Stimulated activated naive CD8-positive, alpha-beta T cell treated with anti-CD3 and anti-CD28 coated beads, Interleukin-15, Interleukin-2, amounts not matched to agents 100 ng/mL and 50 ng/mL, for 24 hours (primary cell): ENCODE data around the gene ADD3.
A peak's percentile ranks its signal among the peaks of the same experiment; 100 is the strongest.
"Not testable (repeated sequence)": the region's sequence is repeated elsewhere in the genome, so short reads cannot be mapped to it uniquely, and the experiment has no call there.

Source experiments
- H3K27ac Mint-ChIP-seq: one replicate; pipeline ENCODE4 v1.8.0; 2021; ENCODE audit warnings: mild to moderate bottlenecking, mixed read lengths
- H3K27me3 Mint-ChIP-seq: one replicate; pipeline ENCODE4 v1.8.0; 2021; ENCODE audit warnings: mixed read lengths
- H3K36me3 Mint-ChIP-seq: one replicate; pipeline ENCODE4 v1.8.0; 2021; ENCODE audit warnings: low read depth, mixed read lengths
- H3K4me1 Mint-ChIP-seq: one replicate; pipeline ENCODE4 v1.8.0; 2021; ENCODE audit warnings: low read depth, mixed read lengths
- H3K4me3 Mint-ChIP-seq: one replicate; pipeline ENCODE4 v1.8.0; 2021; ENCODE audit warnings: mild to moderate bottlenecking, mixed read lengths
- H3K9me3 Mint-ChIP-seq: one replicate; pipeline ENCODE4 v1.8.0; 2021; ENCODE audit warnings: mixed read lengths

The ADD3 gene

GRCh38 chr10:110103921-110104461, 96.2 kb downstream of the ADD3 start:
- no peaks in the 10 kb centered on the region for H3K27me3 Mint-ChIP-seq
- H3K36me3 Mint-ChIP-seq = peaks cover 23% of the 10 kb centered on the region
- no peak overlapping the region for H3K4me3 Mint-ChIP-seq
- peak overlapping the region; percentile 83 for H3K27ac Mint-ChIP-seq
- no peaks in the 10 kb centered on the region for H3K9me3 Mint-ChIP-seq
- H3K4me1 Mint-ChIP-seq = peaks cover 72% of the 10 kb centered on the region

- Mint-ChIP-seq H3K36me3 (peaks cover 15% of the 10 kb centered on the region), H3K27me3 (no peaks in the 10 kb centered on the region), H3K27ac (no peak overlapping the region), H3K4me3 (no peak overlapping the region), H3K9me3 (no peaks in the 10 kb centered on the region), H3K4me1 (peaks cover 73% of the 10 kb centered on the region)
These were observed 98.1 kb downstream of the ADD3 start for GRCh38 chr10:110105873-110106272.

- Mint-ChIP-seq H3K4me3 (no peak overlapping the region), H3K4me1 (peaks cover 57% of the 10 kb centered on the region), H3K36me3 (peaks cover 15% of the 10 kb centered on the region), H3K27me3 (no peaks in the 10 kb centered on the region), H3K27ac (no peak overlapping the region), H3K9me3 (no peaks in the 10 kb centered on the region)
These were observed 99.6 kb downstream of the ADD3 start for GRCh38 chr10:110107430-110107829.

GRCh38 chr10:110107887-110108286, 100.1 kb downstream of the ADD3 start:
- Mint-ChIP-seq H3K27ac (no peak overlapping the region), H3K27me3 (no peaks in the 10 kb centered on the region), H3K36me3 (peaks cover 15% of the 10 kb centered on the region), H3K4me1 (peaks cover 52% of the 10 kb centered on the region), H3K4me3 (no peak overlapping the region), H3K9me3 (no peaks in the 10 kb centered on the region)

GRCh38 chr10:110109511-110109910, 101.7 kb downstream of the ADD3 start:
- H3K27me3 Mint-ChIP-seq = no peaks in the 10 kb centered on the region
- peaks cover 17% of the 10 kb centered on the region for H3K36me3 Mint-ChIP-seq
- H3K4me1 Mint-ChIP-seq = peaks cover 36% of the 10 kb centered on the region
- H3K4me3 Mint-ChIP-seq = no peak overlapping the region
- no peak overlapping the region for H3K27ac Mint-ChIP-seq
- no peaks in the 10 kb centered on the region for H3K9me3 Mint-ChIP-seq

DNA sequence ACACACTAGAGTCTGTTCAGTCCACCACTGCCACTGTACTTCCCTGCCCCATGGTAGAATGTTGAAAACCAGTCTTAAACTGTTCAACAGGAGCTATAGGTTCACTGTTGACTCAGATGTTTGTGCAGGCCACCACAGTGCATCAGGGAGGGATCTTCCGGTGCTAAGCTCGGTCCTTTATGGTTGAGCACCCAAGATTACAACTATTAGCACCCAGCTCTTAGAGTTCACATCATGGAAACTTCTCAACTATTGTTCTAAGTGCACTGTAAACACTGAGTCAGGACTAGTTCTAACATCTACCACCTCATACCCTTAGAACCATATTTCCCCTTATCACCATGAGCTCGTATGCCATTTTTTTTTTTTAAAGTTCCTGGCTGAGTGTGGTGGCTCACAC, 102.6 kb downstream of the ADD3 start:
- Mint-ChIP-seq H3K27ac (peak overlapping the region; percentile 32), H3K4me1 (peaks cover 34% of the 10 kb centered on the region), H3K36me3 (peaks cover 16% of the 10 kb centered on the region), H3K9me3 (no peaks in the 10 kb centered on the region), H3K27me3 (no peaks in the 10 kb centered on the region), H3K4me3 (no peak overlapping the region)

- peaks cover 15% of the 10 kb centered on the region for H3K4me1 Mint-ChIP-seq
- H3K36me3 Mint-ChIP-seq = peaks cover 36% of the 10 kb centered on the region
- H3K4me3 Mint-ChIP-seq = no peak overlapping the region
- no peaks in the 10 kb centered on the region for H3K27me3 Mint-ChIP-seq
- no peaks in the 10 kb centered on the region for H3K9me3 Mint-ChIP-seq
- no peak overlapping the region for H3K27ac Mint-ChIP-seq
These were observed 106.0 kb downstream of the ADD3 start for GRCh38 chr10:110113670-110114337.

- not testable (repeated sequence) for H3K27me3 Mint-ChIP-seq, H3K9me3 Mint-ChIP-seq, H3K4me3 Mint-ChIP-seq, H3K27ac Mint-ChIP-seq
- H3K4me1 Mint-ChIP-seq = peaks cover 11% of the 10 kb centered on the region
- peaks cover 44% of the 10 kb centered on the region for H3K36me3 Mint-ChIP-seq
These were observed 106.9 kb downstream of the ADD3 start for GRCh38 chr10:110114668-110115067.

GRCh38 chr10:110115784-110116520, 108.2 kb downstream of the ADD3 start:
- H3K36me3 Mint-ChIP-seq = peaks cover 50% of the 10 kb centered on the region
- no peak overlapping the region for H3K27ac Mint-ChIP-seq
- H3K4me3 Mint-ChIP-seq = no peak overlapping the region
- no peaks in the 10 kb centered on the region for H3K9me3 Mint-ChIP-seq
- H3K27me3 Mint-ChIP-seq = no peaks in the 10 kb centered on the region
- H3K4me1 Mint-ChIP-seq = no peaks in the 10 kb centered on the region

DNA sequence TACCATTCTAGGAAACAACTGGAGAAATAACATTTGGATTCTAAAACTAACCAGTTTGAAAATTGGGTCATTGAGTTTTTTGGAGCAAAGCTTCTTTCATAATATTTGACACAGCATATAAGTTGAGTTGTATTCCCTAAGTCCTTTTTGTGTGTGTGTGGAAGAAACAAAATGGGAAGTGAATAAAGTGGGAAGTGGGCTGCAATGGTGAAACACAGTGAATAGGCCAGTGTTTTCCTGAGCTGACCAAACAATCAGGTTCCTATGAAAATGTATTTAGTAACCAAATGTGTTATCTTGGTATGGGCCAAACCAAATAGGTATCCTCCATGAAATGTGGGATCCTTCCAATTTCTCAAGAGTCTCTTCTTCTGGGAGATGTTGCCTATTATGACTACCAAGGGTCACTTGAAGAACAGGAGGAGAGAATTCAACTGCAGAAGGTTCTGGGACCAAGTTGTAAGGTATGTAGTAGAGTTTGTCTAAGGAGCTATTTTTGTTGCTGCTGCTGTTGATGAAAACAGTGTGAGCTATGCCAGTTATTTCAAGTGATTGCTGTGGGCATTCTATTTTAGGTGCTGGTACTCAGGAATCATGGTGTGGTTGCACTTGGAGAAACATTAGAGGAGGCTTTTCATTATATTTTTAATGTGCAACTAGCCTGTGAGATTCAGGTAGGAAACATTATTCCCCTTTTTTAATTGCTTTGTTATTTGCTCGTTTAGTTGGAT, 111.3 kb downstream of the ADD3 start:
- Mint-ChIP-seq H3K4me3 (no peak overlapping the region), H3K27me3 (no peaks in the 10 kb centered on the region), H3K4me1 (no peaks in the 10 kb centered on the region), H3K9me3 (no peaks in the 10 kb centered on the region), H3K27ac (no peak overlapping the region), H3K36me3 (peaks cover 61% of the 10 kb centered on the region)

- Mint-ChIP-seq H3K27me3 (no peaks in the 10 kb centered on the region), H3K4me3 (no peak overlapping the region), H3K36me3 (peaks cover 58% of the 10 kb centered on the region), H3K27ac (no peak overlapping the region), H3K4me1 (no peaks in the 10 kb centered on the region), H3K9me3 (no peaks in the 10 kb centered on the region)
These were observed 115.8 kb downstream of the ADD3 start for GRCh38 chr10:110123594-110123993.

DNA sequence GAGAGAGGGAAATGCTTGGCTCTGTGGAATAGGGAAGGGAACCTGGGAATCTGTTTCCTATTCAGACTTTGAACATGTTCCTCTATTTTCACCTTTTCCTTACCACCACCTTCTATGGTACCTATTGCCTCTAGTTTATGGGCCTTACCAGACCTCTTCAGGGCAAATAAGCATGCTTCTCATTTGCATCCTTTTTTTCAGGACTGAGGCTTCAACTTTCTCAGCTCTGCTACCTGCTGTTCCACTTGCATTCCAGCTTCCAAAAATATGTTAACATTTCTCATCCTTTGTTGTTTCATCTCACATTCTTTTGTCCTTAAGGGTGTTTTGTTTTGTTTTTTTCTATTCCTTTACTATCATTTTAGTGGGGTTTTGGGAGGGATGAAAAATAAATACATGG, 121.7 kb downstream of the ADD3 start:
- peak overlapping the region; percentile 0 for H3K27ac Mint-ChIP-seq
- H3K4me1 Mint-ChIP-seq = peaks cover 3% of the 10 kb centered on the region
- no peaks in the 10 kb centered on the region for H3K27me3 Mint-ChIP-seq
- H3K36me3 Mint-ChIP-seq = peaks cover 50% of the 10 kb centered on the region
- H3K9me3 Mint-ChIP-seq = no peaks in the 10 kb centered on the region
- H3K4me3 Mint-ChIP-seq = no peak overlapping the region

GRCh38 chr10:110134917-110135316, 127.1 kb downstream of the ADD3 start:
- Mint-ChIP-seq H3K27me3 (no peaks in the 10 kb centered on the region), H3K27ac (peak overlapping the region; percentile 79), H3K4me1 (peaks cover 25% of the 10 kb centered on the region), H3K36me3 (peaks cover 24% of the 10 kb centered on the region), H3K9me3 (no peaks in the 10 kb centered on the region), H3K4me3 (no peak overlapping the region)

DNA sequence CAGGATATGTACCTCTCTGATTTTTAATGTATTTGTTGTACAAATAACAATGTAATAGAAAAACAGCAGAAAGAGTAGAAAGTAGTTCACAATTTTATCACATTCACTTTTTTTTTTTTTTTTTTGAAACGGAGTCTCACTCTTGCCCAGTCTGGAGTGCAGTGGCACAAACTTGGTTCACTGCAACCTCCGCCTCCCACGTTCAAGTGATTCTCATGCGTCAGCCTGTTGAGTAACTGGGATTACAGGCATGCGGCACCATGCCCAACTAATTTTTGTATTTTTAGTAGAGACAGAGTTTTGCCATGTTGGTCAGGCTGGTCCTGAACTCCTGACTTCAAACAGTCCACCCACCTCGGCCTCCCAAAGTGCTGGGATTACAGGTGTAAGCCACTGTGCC, 128.1 kb downstream of the ADD3 start:
- not testable (repeated sequence) for H3K4me3 Mint-ChIP-seq, H3K27ac Mint-ChIP-seq, H3K9me3 Mint-ChIP-seq, H3K27me3 Mint-ChIP-seq
- peaks cover 19% of the 10 kb centered on the region for H3K36me3 Mint-ChIP-seq
- H3K4me1 Mint-ChIP-seq = peaks cover 26% of the 10 kb centered on the region

DNA sequence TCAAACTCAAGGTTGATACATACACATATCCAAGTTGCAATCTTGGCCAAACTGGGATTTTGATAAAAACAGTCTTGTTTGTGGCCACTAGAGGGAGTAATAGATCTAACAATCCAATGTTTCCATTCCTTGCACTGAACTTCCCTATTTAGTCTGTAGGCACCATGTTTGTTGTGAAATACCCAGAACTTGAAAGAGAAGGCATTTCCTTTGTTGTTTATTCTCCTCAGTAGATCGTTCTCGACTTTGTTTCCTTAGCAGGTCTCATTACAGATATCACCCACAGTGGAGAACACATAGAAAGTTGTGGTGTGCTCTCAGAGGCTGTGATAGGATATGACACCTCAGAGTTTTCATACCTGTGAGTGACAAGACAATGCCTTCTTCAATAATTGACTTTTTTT, 129.4 kb downstream of the ADD3 start:
- Mint-ChIP-seq H3K36me3 (peaks cover 8% of the 10 kb centered on the region), H3K4me3 (no peak overlapping the region), H3K9me3 (no peaks in the 10 kb centered on the region), H3K4me1 (peaks cover 36% of the 10 kb centered on the region), H3K27ac (no peak overlapping the region), H3K27me3 (no peaks in the 10 kb centered on the region)
